Measurements from ENCODE around the gene CACNA1H. TPM values are rescaled to one million over a fixed set of nuclear protein-coding genes. Genes with fewer than 3 reads are reported as not detected.

CACNA1H gene
- total RNA-seq, 4 donors from 2014 or later = 225 to 361 (median 259) TPM

DNA sequence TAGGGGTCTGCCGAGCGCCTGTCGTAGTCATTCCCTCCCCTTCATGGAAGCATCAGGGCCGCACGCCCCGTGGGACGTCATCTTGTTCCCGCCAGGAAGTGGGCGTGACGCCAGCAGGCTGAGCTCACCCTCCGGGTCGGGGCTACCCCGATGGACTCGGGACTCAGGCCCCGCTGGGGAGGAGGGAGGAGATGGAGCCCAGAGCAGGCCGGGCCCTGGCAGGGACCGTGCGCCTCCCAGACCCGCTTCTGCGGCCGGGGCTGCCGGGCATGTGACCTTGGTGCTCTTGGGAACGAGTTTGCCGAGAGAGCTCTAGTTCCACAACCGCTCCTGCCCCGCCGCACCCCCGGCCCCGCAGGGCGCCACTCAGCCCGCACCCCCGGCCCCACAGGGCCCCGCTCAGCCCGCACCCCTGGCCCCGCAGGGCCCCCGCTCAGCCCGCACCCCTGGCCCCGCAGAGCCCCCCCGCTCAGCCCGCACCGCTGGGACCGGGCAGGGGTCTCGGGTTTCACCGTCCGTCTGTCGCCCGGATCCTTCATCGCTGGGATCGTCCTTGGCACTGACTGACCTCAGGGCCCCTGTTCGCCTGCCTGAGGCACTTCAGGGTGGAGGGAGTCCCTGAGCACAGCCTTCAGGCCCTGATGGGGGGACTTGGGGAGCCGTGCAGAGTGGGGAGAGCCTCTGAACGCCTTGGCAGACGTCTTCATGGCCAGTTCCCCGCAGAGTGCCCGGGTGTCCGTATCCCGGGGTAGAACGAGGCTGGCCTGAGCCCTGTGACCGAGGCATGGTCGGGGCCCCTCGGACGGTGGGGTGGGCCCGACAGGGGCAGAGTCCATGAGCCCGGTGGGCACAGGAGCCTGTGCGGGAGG is 5.8 kb downstream of the CACNA1H start:
- Histone ChIP-seq H3K9me3 (no peaks in the 10 kb centered on the region), H3K27me3 (peaks cover 0 to 92% (median 0%) of the 10 kb centered on the region in 4 donors), H3K27ac (replicated peaks in 1 of 4) (peak overlapping the region; percentile 92 to 98 (median 95)), H3K36me3 (no peaks in the 10 kb centered on the region), H3K4me3 (peak overlapping the region; percentile 29 to 86 (median 57)), H3K4me1 (peaks cover 45 to 100% (median 100%) of the 10 kb centered on the region in 4 donors)
- intact Hi-C loops (cut with DNase I) = no loop called here
- DNase-seq (ENCODE audit: extremely low spot score) = no peak
- WGBS = 32% methylated on average over 3 of the region's 65 CpGs
- TF ChIP-seq POLR2A (IDR thresholded peaks at IDR 0.05; ENCODE audit: low read depth) (no peak), POLR2AphosphoS5 (IDR thresholded peaks at IDR 0.05) (peak; percentile 84 to 86), EP300 (IDR thresholded peaks at IDR 0.05) (peak; percentile 78)
- TF ChIP-seq, protein P1, sequence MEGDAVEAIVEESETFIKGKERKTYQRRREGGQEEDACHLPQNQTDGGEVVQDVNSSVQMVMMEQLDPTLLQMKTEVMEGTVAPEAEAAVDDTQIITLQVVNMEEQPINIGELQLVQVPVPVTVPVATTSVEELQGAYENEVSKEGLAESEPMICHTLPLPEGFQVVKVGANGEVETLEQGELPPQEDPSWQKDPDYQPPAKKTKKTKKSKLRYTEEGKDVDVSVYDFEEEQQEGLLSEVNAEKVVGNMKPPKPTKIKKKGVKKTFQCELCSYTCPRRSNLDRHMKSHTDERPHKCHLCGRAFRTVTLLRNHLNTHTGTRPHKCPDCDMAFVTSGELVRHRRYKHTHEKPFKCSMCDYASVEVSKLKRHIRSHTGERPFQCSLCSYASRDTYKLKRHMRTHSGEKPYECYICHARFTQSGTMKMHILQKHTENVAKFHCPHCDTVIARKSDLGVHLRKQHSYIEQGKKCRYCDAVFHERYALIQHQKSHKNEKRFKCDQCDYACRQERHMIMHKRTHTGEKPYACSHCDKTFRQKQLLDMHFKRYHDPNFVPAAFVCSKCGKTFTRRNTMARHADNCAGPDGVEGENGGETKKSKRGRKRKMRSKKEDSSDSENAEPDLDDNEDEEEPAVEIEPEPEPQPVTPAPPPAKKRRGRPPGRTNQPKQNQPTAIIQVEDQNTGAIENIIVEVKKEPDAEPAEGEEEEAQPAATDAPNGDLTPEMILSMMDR (IDR thresholded peaks at IDR 0.05) = no peak

DNA sequence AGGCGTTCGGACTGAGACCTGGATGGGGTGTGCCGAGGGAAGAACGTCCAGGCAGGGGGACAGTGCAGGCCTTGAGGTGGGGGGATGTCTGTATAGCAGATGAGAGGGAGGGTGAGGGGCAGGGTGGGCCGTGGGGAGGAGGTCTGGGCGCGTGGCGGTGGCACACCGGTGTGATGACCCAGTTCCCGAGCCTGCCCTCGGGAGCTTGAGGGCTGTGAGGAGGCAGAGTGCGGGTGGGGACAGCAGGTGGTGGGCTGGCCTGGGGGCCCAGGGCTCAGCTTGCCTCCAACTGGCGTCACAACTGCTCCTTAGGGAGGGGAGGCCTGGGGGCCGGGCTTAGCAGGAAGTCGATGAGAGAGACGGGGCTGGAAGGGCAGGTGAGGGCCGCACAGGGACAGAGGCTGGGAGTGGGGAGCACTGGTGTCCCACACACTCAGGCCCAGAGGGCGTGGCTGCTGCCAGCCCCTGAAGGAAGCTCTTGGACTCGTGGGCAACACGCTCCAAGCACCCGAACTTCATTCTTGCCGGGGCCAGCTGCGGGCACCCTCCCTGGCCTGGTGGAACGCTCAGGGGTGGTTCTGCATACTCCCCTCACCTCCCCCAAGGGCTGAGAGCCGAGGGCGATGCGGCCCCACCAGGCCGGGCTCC is 6.5 kb downstream of the CACNA1H start:
- peak overlapping the region; percentile 29 to 86 (median 57) for H3K4me3 ChIP-seq
- no peak for DNase-seq (ENCODE audit: extremely low spot score)
- no peaks in the 10 kb centered on the region for H3K9me3 ChIP-seq
- H3K27ac ChIP-seq (replicated peaks in 1 of 4) = peak overlapping the region; percentile 92 to 98 (median 95)
- intact Hi-C loops (cut with DNase I) = no loop called here
- 38% methylated on average over 24 of the region's 28 CpGs for WGBS
- peaks cover 38 to 100% (median 100%) of the 10 kb centered on the region in 4 donors for H3K4me1 ChIP-seq
- TF ChIP-seq, protein P1 (IDR thresholded peaks at IDR 0.05) = no peak
- TF ChIP-seq POLR2AphosphoS5 (IDR thresholded peaks at IDR 0.05) (no peak), EP300 (IDR thresholded peaks at IDR 0.05) (no peak), POLR2A (IDR thresholded peaks at IDR 0.05; ENCODE audit: low read depth) (no peak)
- no peaks in the 10 kb centered on the region for H3K36me3 ChIP-seq
- H3K27me3 ChIP-seq = peaks cover 0 to 84% (median 0%) of the 10 kb centered on the region in 4 donors

DNA sequence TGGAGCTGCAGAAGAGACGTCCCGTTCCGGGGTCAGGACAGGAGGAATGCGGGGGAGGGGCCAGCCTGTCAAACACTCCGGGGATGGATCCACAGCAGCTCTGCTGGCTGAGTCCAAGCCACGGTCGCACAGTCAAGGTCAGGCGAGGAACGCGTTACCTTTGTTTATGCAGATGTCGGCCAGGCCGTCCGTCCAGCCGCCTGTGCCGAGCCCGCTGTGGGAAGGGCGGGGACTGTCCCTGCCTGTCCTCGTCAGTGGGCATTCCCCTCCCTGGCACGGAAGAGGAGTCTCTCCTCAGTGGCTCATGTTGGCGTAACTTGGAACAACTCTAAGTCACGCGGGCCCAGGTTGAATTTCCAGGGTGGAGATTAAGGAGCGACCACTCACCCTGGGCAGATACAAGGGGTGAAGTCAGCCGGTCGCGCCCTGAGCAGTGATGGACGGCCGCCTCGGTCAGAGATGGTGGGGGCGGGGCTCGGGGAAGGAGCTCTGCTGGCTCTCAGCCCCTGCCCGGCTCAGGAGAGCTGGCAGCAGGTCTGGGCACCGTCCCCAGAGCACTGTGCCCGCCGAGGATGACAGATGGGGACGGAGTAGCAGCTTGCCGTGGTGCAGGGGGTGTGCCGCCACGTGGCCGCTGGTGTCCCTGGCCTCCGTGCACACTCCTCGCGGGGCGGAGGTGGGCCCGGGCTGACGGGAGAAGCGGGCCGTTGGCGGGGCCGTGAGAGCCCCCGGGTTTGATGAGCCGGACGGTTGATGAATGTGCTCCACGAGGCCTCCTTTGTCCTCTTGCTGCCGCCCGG is 7.3 kb downstream of the CACNA1H start:
- H3K4me3 ChIP-seq = peak overlapping the region; percentile 29 to 72 (median 38)
- TF ChIP-seq EP300 (IDR thresholded peaks at IDR 0.05) (peak; percentile 89), POLR2AphosphoS5 (IDR thresholded peaks at IDR 0.05) (peak; percentile 83 to 93)
- TF ChIP-seq, protein P1 (IDR thresholded peaks at IDR 0.05) = no peak
- H3K4me1 ChIP-seq = peaks cover 35 to 100% (median 100%) of the 10 kb centered on the region in 4 donors
- peak overlapping the region; percentile 92 to 98 (median 95) for H3K27ac ChIP-seq (replicated peaks in 1 of 4)
- no peaks in the 10 kb centered on the region for H3K9me3 ChIP-seq
- H3K27me3 ChIP-seq = peaks cover 0 to 77% (median 0%) of the 10 kb centered on the region in 4 donors
- WGBS = 37% methylated on average over 24 of the region's 56 CpGs
- DNase-seq (ENCODE audit: extremely low spot score) = no peak
- H3K36me3 ChIP-seq = no peaks in the 10 kb centered on the region
- intact Hi-C loops (cut with DNase I) = no loop called here

DNA sequence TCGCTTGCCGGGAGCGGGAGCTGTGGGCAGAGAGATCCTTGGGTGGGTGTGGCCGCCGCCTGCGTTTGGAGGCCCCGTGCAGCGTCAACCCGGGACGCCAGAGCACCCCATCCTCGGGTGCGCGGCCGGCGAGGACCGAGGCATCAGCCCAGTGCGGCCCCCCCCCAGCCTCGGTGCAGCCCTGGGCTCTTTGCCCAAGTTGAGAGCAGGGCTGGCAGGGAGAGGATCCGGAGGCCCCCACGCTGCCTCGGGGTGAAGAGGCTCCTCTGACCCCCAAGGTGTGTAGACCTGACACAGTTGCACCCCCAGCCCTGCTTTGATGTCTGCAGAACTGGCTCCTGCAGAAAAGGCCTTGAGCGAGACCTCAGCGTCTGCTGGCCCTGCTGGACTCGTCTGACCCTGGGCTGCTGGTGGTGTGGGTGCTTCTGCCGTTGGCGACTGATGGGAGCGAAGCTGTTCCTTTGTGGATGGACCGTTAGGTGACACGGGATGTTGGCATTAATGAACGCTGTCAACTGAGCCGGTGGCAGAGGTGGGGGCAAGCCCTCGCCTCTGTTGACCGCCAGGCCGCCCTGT is 8.0 kb downstream of the CACNA1H start:
- peak overlapping the region; percentile 29 to 72 (median 38) for H3K4me3 ChIP-seq
- intact Hi-C loops (cut with DNase I) = no loop called here
- no peaks in the 10 kb centered on the region for H3K9me3 ChIP-seq
- 29% methylated on average over 15 of the region's 34 CpGs for WGBS
- TF ChIP-seq POLR2A (IDR thresholded peaks at IDR 0.05; ENCODE audit: low read depth) (no peak), EP300 (IDR thresholded peaks at IDR 0.05) (no peak), POLR2AphosphoS5 (IDR thresholded peaks at IDR 0.05) (no peak)
- TF ChIP-seq, protein P1 (IDR thresholded peaks at IDR 0.05) = no peak
- H3K27ac ChIP-seq (replicated peaks in 1 of 4) = peak overlapping the region; percentile 92 to 98 (median 95)
- H3K4me1 ChIP-seq = peaks cover 35 to 100% (median 100%) of the 10 kb centered on the region in 4 donors
- no peak for DNase-seq (ENCODE audit: extremely low spot score)
- no peaks in the 10 kb centered on the region for H3K36me3 ChIP-seq
- peaks cover 0 to 70% (median 0%) of the 10 kb centered on the region in 4 donors for H3K27me3 ChIP-seq
